GM23338 (cell line): ENCODE results near the gene FAT3.

Experiments used
- EZH2 ChIP-seq: fragments of 200-600 bp; sonication (generic); IDR thresholded peaks from one replicate; pipeline ENCODE4 v1.8.0; 2017; ENCODE audit warnings: antibody characterized with exemption, mild to moderate bottlenecking, low read depth; ENCODE audit not compliant: unreplicated experiment
- EZH2phosphoT487 ChIP-seq: fragments of 200-600 bp; sonication (generic); IDR thresholded peaks from one replicate; pipeline ENCODE4 v1.8.1; 2018; ENCODE audit warnings: antibody characterized with exemption; ENCODE audit not compliant: unreplicated experiment
- JUNB ChIP-seq: IDR thresholded peaks from one replicate; pipeline ENCODE4 v1.6.1; 2016; ENCODE audit warnings: antibody characterized with exemption; ENCODE audit not compliant: unreplicated experiment
- POLR2AphosphoS5 ChIP-seq: IDR thresholded peaks from 2 replicates; pipeline ENCODE4 v1.6.1; 2016; ENCODE audit warnings: antibody characterized with exemption, low read depth
- TF ChIP-seq, protein P1 (sequence below), 2 experiments: fragments of 200-600 bp in 1 of 2; sonication (generic) in 1 of 2; conservative IDR thresholded peaks; 2 replicates each; pipeline versions ENCODE4 v1.5.1 to v1.6.1; 2016 to 2017; ENCODE audit warnings: antibody characterized with exemption in 2 of 2, low read depth in 2 of 2, mild to moderate bottlenecking in 2 of 2, moderate library complexity in 1 of 2
- TF ChIP-seq, protein P2 (sequence below): IDR thresholded peaks from 2 replicates; pipeline ENCODE4 v1.6.1; 2016; ENCODE audit warnings: antibody characterized with exemption
- TF ChIP-seq, protein P3 (sequence below): IDR thresholded peaks from one replicate; pipeline ENCODE4 v1.6.1; 2018; ENCODE audit warnings: antibody characterized with exemption; ENCODE audit not compliant: unreplicated experiment
- TF ChIP-seq, protein P4 (sequence below): fragments of 250-450 bp; sonication (Bioruptor Pico); IDR thresholded peaks from 2 replicates; pipeline ENCODE4 v1.5.0; 2020; ENCODE audit warnings: mild to moderate bottlenecking, moderate library complexity

DNA sequence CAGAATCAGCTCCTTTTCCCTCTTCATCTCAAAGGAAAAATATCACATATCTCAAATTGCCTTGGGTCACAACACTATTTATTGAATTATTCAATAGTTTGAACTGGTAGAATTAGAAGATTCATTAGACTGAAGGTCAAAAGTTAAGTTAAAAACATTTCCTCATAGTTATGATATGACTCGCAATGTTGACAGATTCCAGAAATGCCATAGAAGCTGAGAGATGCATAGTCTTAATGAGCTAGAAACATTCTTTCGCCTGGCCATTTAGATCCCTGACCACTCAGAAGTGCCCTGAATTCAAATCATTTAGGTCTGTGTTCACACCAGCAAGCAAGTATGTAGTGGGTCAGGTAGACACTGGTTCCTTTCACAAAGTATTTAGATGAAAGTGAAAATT, 44.4 kb downstream of the FAT3 start:
- TF ChIP-seq, protein P1, sequence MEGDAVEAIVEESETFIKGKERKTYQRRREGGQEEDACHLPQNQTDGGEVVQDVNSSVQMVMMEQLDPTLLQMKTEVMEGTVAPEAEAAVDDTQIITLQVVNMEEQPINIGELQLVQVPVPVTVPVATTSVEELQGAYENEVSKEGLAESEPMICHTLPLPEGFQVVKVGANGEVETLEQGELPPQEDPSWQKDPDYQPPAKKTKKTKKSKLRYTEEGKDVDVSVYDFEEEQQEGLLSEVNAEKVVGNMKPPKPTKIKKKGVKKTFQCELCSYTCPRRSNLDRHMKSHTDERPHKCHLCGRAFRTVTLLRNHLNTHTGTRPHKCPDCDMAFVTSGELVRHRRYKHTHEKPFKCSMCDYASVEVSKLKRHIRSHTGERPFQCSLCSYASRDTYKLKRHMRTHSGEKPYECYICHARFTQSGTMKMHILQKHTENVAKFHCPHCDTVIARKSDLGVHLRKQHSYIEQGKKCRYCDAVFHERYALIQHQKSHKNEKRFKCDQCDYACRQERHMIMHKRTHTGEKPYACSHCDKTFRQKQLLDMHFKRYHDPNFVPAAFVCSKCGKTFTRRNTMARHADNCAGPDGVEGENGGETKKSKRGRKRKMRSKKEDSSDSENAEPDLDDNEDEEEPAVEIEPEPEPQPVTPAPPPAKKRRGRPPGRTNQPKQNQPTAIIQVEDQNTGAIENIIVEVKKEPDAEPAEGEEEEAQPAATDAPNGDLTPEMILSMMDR (conservative IDR thresholded peaks at IDR 0.05; ENCODE audit: low read depth in 2 of 2): no peak
- no peak for TF ChIP-seq EZH2
- no peak for TF ChIP-seq POLR2AphosphoS5
- TF ChIP-seq, protein P2, sequence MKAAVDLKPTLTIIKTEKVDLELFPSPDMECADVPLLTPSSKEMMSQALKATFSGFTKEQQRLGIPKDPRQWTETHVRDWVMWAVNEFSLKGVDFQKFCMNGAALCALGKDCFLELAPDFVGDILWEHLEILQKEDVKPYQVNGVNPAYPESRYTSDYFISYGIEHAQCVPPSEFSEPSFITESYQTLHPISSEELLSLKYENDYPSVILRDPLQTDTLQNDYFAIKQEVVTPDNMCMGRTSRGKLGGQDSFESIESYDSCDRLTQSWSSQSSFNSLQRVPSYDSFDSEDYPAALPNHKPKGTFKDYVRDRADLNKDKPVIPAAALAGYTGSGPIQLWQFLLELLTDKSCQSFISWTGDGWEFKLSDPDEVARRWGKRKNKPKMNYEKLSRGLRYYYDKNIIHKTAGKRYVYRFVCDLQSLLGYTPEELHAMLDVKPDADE: no peak
- no peak for TF ChIP-seq EZH2phosphoT487
- TF ChIP-seq, protein P3, sequence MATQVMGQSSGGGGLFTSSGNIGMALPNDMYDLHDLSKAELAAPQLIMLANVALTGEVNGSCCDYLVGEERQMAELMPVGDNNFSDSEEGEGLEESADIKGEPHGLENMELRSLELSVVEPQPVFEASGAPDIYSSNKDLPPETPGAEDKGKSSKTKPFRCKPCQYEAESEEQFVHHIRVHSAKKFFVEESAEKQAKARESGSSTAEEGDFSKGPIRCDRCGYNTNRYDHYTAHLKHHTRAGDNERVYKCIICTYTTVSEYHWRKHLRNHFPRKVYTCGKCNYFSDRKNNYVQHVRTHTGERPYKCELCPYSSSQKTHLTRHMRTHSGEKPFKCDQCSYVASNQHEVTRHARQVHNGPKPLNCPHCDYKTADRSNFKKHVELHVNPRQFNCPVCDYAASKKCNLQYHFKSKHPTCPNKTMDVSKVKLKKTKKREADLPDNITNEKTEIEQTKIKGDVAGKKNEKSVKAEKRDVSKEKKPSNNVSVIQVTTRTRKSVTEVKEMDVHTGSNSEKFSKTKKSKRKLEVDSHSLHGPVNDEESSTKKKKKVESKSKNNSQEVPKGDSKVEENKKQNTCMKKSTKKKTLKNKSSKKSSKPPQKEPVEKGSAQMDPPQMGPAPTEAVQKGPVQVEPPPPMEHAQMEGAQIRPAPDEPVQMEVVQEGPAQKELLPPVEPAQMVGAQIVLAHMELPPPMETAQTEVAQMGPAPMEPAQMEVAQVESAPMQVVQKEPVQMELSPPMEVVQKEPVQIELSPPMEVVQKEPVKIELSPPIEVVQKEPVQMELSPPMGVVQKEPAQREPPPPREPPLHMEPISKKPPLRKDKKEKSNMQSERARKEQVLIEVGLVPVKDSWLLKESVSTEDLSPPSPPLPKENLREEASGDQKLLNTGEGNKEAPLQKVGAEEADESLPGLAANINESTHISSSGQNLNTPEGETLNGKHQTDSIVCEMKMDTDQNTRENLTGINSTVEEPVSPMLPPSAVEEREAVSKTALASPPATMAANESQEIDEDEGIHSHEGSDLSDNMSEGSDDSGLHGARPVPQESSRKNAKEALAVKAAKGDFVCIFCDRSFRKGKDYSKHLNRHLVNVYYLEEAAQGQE: no peak
- TF ChIP-seq, protein P4, sequence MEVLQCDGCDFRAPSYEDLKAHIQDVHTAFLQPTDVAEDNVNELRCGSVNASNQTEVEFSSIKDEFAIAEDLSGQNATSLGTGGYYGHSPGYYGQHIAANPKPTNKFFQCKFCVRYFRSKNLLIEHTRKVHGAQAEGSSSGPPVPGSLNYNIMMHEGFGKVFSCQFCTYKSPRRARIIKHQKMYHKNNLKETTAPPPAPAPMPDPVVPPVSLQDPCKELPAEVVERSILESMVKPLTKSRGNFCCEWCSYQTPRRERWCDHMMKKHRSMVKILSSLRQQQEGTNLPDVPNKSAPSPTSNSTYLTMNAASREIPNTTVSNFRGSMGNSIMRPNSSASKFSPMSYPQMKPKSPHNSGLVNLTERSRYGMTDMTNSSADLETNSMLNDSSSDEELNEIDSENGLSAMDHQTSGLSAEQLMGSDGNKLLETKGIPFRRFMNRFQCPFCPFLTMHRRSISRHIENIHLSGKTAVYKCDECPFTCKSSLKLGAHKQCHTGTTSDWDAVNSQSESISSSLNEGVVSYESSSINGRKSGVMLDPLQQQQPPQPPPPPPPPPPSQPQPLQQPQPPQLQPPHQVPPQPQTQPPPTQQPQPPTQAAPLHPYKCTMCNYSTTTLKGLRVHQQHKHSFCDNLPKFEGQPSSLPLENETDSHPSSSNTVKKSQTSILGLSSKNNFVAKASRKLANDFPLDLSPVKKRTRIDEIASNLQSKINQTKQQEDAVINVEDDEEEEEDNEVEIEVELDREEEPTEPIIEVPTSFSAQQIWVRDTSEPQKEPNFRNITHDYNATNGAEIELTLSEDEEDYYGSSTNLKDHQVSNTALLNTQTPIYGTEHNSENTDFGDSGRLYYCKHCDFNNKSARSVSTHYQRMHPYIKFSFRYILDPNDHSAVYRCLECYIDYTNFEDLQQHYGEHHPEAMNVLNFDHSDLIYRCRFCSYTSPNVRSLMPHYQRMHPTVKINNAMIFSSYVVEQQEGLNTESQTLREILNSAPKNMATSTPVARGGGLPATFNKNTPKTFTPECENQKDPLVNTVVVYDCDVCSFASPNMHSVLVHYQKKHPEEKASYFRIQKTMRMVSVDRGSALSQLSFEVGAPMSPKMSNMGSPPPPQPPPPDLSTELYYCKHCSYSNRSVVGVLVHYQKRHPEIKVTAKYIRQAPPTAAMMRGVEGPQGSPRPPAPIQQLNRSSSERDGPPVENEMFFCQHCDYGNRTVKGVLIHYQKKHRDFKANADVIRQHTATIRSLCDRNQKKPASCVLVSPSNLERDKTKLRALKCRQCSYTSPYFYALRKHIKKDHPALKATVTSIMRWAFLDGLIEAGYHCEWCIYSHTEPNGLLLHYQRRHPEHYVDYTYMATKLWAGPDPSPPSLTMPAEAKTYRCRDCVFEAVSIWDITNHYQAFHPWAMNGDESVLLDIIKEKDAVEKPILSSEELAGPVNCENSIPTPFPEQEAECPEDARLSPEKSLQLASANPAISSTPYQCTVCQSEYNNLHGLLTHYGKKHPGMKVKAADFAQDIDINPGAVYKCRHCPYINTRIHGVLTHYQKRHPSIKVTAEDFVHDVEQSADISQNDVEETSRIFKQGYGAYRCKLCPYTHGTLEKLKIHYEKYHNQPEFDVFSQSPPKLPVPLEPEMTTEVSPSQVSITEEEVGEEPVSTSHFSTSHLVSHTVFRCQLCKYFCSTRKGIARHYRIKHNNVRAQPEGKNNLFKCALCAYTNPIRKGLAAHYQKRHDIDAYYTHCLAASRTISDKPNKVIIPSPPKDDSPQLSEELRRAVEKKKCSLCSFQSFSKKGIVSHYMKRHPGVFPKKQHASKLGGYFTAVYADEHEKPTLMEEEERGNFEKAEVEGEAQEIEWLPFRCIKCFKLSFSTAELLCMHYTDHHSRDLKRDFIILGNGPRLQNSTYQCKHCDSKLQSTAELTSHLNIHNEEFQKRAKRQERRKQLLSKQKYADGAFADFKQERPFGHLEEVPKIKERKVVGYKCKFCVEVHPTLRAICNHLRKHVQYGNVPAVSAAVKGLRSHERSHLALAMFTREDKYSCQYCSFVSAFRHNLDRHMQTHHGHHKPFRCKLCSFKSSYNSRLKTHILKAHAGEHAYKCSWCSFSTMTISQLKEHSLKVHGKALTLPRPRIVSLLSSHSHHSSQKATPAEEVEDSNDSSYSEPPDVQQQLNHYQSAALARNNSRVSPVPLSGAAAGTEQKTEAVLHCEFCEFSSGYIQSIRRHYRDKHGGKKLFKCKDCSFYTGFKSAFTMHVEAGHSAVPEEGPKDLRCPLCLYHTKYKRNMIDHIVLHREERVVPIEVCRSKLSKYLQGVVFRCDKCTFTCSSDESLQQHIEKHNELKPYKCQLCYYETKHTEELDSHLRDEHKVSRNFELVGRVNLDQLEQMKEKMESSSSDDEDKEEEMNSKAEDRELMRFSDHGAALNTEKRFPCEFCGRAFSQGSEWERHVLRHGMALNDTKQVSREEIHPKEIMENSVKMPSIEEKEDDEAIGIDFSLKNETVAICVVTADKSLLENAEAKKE: no peak
- no peak for TF ChIP-seq JUNB
